ENCODE results near the gene RPS8.

DNA sequence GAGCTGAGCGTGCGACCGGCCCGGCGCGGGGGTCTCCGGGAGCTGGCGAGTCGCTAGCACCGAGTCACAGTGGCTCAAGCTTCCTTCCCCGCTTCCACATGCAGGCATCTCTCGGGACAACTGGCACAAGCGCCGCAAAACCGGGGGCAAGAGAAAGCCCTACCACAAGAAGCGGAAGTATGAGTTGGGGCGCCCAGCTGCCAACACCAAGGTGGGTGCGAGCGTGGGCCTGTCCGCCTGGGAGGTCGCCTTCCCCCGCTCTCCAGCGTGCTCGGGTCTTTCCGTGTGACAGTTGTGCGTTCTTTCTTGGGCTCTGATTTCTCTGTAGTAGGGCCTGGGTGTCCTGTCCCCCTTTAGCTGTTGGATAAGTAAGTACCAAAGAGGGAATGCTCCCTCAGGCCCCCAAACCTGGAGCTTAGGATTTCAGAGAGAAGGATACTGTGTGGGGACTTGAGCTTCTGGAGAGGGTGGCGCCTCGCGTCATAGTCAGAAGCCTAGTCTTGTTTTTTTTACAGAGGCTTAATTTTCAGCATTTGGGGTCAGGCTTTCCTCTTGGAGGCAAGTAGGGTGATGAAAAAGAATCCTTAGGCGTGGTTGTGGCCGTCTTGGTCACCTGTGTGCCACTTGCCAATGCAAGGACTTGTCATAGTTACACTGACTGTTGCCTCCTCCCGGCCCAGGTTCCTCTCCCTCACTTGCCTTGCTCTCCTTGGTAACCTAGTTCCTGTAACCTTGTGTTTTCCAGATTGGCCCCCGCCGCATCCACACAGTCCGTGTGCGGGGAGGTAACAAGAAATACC, 790 bp downstream of the RPS8 start:
- TF ChIP-seq, protein P1, sequence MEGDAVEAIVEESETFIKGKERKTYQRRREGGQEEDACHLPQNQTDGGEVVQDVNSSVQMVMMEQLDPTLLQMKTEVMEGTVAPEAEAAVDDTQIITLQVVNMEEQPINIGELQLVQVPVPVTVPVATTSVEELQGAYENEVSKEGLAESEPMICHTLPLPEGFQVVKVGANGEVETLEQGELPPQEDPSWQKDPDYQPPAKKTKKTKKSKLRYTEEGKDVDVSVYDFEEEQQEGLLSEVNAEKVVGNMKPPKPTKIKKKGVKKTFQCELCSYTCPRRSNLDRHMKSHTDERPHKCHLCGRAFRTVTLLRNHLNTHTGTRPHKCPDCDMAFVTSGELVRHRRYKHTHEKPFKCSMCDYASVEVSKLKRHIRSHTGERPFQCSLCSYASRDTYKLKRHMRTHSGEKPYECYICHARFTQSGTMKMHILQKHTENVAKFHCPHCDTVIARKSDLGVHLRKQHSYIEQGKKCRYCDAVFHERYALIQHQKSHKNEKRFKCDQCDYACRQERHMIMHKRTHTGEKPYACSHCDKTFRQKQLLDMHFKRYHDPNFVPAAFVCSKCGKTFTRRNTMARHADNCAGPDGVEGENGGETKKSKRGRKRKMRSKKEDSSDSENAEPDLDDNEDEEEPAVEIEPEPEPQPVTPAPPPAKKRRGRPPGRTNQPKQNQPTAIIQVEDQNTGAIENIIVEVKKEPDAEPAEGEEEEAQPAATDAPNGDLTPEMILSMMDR (IDR thresholded peaks at IDR 0.05; ENCODE audit: low read length) = no peak
- no peak for TF ChIP-seq EZH2phosphoT487 (IDR thresholded peaks at IDR 0.05; ENCODE audit: low read length)

All from MM.1S (cell line).